Neural cell (in vitro differentiated cells): ENCODE results near the gene PLA2G3.

Experiments
- CTCF ChIP-seq: fragments of 450-650 bp; IDR thresholded peaks from 2 replicates; pipeline ENCODE4 v1.5.1; 2014; ENCODE audit warnings: antibody characterized with exemption, mild to moderate bottlenecking, moderate library complexity; ENCODE audit not compliant: poor library complexity, severe bottlenecking
- POLR2AphosphoS5 ChIP-seq: IDR thresholded peaks from 2 replicates; pipeline ENCODE4 v1.6.1; 2012

- TF ChIP-seq CTCF, result no peak
- no peak for TF ChIP-seq POLR2AphosphoS5
Observed at GRCh38 chr22:31153357-31153756, 13.0 kb upstream of the PLA2G3 start.
